GM12878 (cell line): ENCODE measurements around the gene BCAS2. TPM values are rescaled to one million over a fixed set of nuclear protein-coding genes. Genes with fewer than 3 reads are reported as not detected.

ENCODE experiments used
- ATAC-seq: fragments of 200-7000 bp; cut with Tn5 transposase; 3 replicates; pipeline ENCODE4 v1.9.1; 2020; ENCODE audit warnings: mild to moderate bottlenecking, moderate library complexity
- BruUV-seq: library from RNA; stranded (reverse); fragments of 400-500 nt; replicated peaks from 2 replicates; lab custom pipeline; 2021; lab: Mats Ljungman, UMichigan
- CTCF ChIA-PET: fragments of 300-600 bp; sonication (Branson Sonifier 250); formaldehyde crosslinking; extraction: SDS; loops from one replicate; lab custom pipeline; 2021; ENCODE audit warnings: inconsistent platforms; lab: Yijun Ruan, JAX
- POLR2A ChIA-PET: fragments of 350-600 bp; formaldehyde crosslinking; extraction: SDS; loops from one replicate; lab custom pipeline; 2021; ENCODE audit warnings: inconsistent platforms; lab: Charles Lee
- RAD21 ChIA-PET: fragments of 300-600 bp; sonication (Branson Sonifier 250); formaldehyde crosslinking; loops from one replicate; lab custom pipeline; 2023; ENCODE audit warnings: antibody characterized with exemption; ENCODE audit not compliant: unreplicated experiment; lab: Charles Lee
- SMC1A ChIA-PET: fragments of 300-600 bp; sonication (Branson Sonifier 250); formaldehyde crosslinking; loops from one replicate; lab custom pipeline; 2023; ENCODE audit not compliant: unreplicated experiment, uncharacterized antibody; lab: Charles Lee
- DNase-seq: peaks from one replicate; pipeline ENCODE4 v3.0.0-alpha.2; 2011; ENCODE audit warnings: low read depth, low spot score
- FAIRE-seq: peaks from 3 replicates; lab custom pipeline; 2011; peaks lifted over from hg19 to GRCh38; lab: Jason Lieb, UNC
- H2AFZ ChIP-seq: 2 replicates; pipeline ENCODE4 v1.6.0; 2011; ENCODE audit warnings: low read depth, low read length, control low read depth; ENCODE audit not compliant: control insufficient read depth
- H3K27ac ChIP-seq: 2 replicates; pipeline ENCODE4 v1.5.1; 2011; ENCODE audit warnings: control low read depth; ENCODE audit not compliant: control insufficient read depth, insufficient read depth
- H3K27me3 ChIP-seq, 2 experiments: replicated peaks in 1 of 2; 2 replicates each; pipeline versions ENCODE4 v1.6.0 to v1.6.1; 2011; ENCODE audit warnings: low read length in 1 of 2; ENCODE audit not compliant: control insufficient read depth in 2 of 2, insufficient read depth in 2 of 2
- H3K36me3 ChIP-seq, 2 experiments: 2 replicates each; pipeline ENCODE4 v1.5.1; 2011; ENCODE audit warnings: low read length in 1 of 2; ENCODE audit not compliant: control insufficient read depth in 2 of 2, insufficient read depth in 2 of 2
- H3K4me1 ChIP-seq: 2 replicates; pipeline ENCODE4 v1.6.1; 2011; ENCODE audit warnings: mild to moderate bottlenecking, low read length, moderate library complexity, mixed read lengths; ENCODE audit not compliant: control insufficient read depth, insufficient read depth
- H3K4me2 ChIP-seq: 2 replicates; pipeline ENCODE4 v1.6.0; 2011; ENCODE audit warnings: control low read depth; ENCODE audit not compliant: control insufficient read depth, insufficient read depth
- H3K4me3 ChIP-seq: fragments of 200-600 bp; sonication (generic); 2 replicates; pipeline ENCODE4 v1.5.1; 2016
- H3K79me2 ChIP-seq: 2 replicates; pipeline ENCODE4 v1.6.0; 2011; ENCODE audit warnings: low read length; ENCODE audit not compliant: control insufficient read depth, insufficient read depth
- H3K9ac ChIP-seq: 2 replicates; pipeline ENCODE4 v1.8.0; 2011; ENCODE audit warnings: low read length, control low read depth, mixed read lengths; ENCODE audit not compliant: control insufficient read depth, insufficient read depth
- H3K9me3 ChIP-seq: replicated peaks from 3 replicates; pipeline ENCODE4 v1.5.1; 2011; ENCODE audit warnings: mild to moderate bottlenecking, low read length; ENCODE audit not compliant: control insufficient read depth, insufficient read depth
- H4K20me1 ChIP-seq: 2 replicates; pipeline ENCODE4 v1.6.0; 2011; ENCODE audit not compliant: control insufficient read depth, insufficient read depth
- CHD2 ChIP-seq: IDR thresholded peaks from 2 replicates; pipeline ENCODE4 v1.6.1; 2011; ENCODE audit warnings: low read depth, low read length, improper control_type of control experiment, borderline replicate concordance
- CREM ChIP-seq: IDR thresholded peaks from 2 replicates; pipeline ENCODE4 v1.6.1; 2014; ENCODE audit warnings: antibody characterized with exemption, low read depth
- EED ChIP-seq: sonication (generic); IDR thresholded peaks from 2 replicates; pipeline ENCODE4 v1.6.1; 2016; ENCODE audit warnings: antibody characterized with exemption, low read depth
- FOS ChIP-seq: IDR thresholded peaks from 3 replicates; pipeline ENCODE4 v1.6.1; 2011; ENCODE audit warnings: borderline replicate concordance; ENCODE audit not compliant: insufficient read length; ENCODE audit errors: extremely low read depth
- IKZF1 ChIP-seq: fragments of 450-650 bp; conservative IDR thresholded peaks from 2 replicates; pipeline ENCODE4 v1.6.1; 2017; ENCODE audit warnings: antibody characterized with exemption, mild to moderate bottlenecking
- IRF4 ChIP-seq: IDR thresholded peaks from 2 replicates; pipeline ENCODE4 v1.6.1; 2011; ENCODE audit warnings: low read depth, low read length
- MEF2B ChIP-seq: fragments of 450-650 bp; IDR thresholded peaks from 2 replicates; pipeline ENCODE4 v1.6.1; 2018; ENCODE audit warnings: mild to moderate bottlenecking, moderate library complexity; ENCODE audit not compliant: partially characterized antibody, poor library complexity, severe bottlenecking
- PAX5 ChIP-seq: IDR thresholded peaks from 2 replicates; pipeline ENCODE4 v1.6.1; 2011; ENCODE audit warnings: low read depth, low read length, borderline replicate concordance
- SMC3 ChIP-seq: IDR thresholded peaks from 2 replicates; pipeline ENCODE4 v1.6.1; 2011; ENCODE audit warnings: low read length, improper control_type of control experiment, borderline replicate concordance
- STAT3 ChIP-seq: IDR thresholded peaks from 2 replicates; pipeline ENCODE4 v1.6.1; 2011; ENCODE audit warnings: low read depth, low read length, improper control_type of control experiment
- TARDBP ChIP-seq: IDR thresholded peaks from 2 replicates; pipeline ENCODE4 v1.6.1; 2016; ENCODE audit warnings: borderline replicate concordance
- ZNF207 ChIP-seq: fragments of 450-650 bp; IDR thresholded peaks from 2 replicates; pipeline ENCODE4 v1.6.1; 2014; ENCODE audit warnings: antibody characterized with exemption, mild to moderate bottlenecking, borderline replicate concordance
- ZNF217 ChIP-seq: fragments of 450-650 bp; IDR thresholded peaks from 2 replicates; pipeline ENCODE4 v1.6.1; 2017; ENCODE audit warnings: antibody characterized with exemption, mild to moderate bottlenecking
- WGBS: methylation state at CpG from one replicate; pipeline ENCODE4 v1.1.6; 2016; ENCODE audit warnings: low lambda C conversion rate; ENCODE audit not compliant: insufficient replicate concordance, insufficient coverage; ENCODE audit errors: missing lambda C conversion rate; 5-methylcytosine and 5-hydroxymethylcytosine counted together
- in situ Hi-C: fragments of 300-500 bp; cut with MboI; formaldehyde crosslinking; loops from 9 replicates; pipeline ENCODE4 v1.14.3; 2018; ENCODE audit warnings: mixed read lengths
- intact Hi-C: fragments of 100-400 bp; cut with micrococcal nuclease; formaldehyde crosslinking; loops from one replicate; pipeline ENCODE4 v1.14.2; 2022; ENCODE audit not compliant: unreplicated experiment
- polyA plus RNA-seq, 11 experiments: library from polyadenylated mRNA; depleted of rRNA in 4 of 11; unstranded in 6 of 11; stranded (reverse) in 5 of 11; fragments of >200 nt; fragmentation: Nextera tagmentation in 4 of 11; fragmentation: Illumina TruSeq in 1 of 11; extraction: Ambion mirVana in 4 of 11; extraction: Trizol in 1 of 11; gene quantifications; 1 replicate in 1 of 11; 2 replicates in 10 of 11; pipeline versions ENCODE4 v1.2.1 to v1.2.3, GENCODE V29; 2011 to 2016; ENCODE audit warnings: inconsistent platforms in 2 of 11, missing spikeins in 2 of 11, low read depth in 1 of 11
- total RNA-seq, 4 experiments: library from RNA; depleted of rRNA in 3 of 4; stranded (reverse); fragments of >200 nt in 3 of 4; fragmentation: Illumina TruSeq in 1 of 4; extraction: Trizol in 1 of 4; gene quantifications; 2 replicates each; pipeline versions ENCODE4 v1.2.1 to v1.2.3, GENCODE V29; 2013 to 2021

Gene BCAS2
- total and polyA plus RNA-seq, 10 of the 15 experiments (the other 5 are each of a cell fraction or from before 2014, with no cell fraction given): 37.3 to 129 (median 60.7) TPM

DNA sequence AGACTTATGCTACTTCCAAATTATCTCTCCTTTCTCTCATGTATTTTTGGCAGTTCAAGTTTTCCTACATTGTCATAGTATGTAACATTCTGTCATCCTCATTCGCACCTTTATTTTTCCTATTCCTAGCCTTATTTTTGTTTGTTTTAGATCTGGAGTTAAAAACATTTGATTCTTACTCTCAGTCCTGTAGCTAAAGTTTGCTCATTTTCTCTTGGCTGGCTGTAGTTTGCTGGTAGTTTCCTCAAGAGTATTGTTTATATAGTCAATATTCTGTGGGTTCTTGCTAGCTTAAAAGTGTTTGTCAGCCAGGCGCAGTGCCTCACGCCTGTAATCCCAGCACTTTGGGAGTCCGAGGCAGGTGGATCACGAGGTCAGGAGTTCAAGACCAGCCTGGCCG, 40.6 kb downstream of the BCAS2 start:
- 76% methylated on average over 6 of the region's 6 CpGs for WGBS
- ChIA-PET POLR2A (no interaction called here), CTCF (no interaction called here), RAD21 (no interaction called here), SMC1A (interaction anchor here (0.8 kb wide), 1 partner anchor 20 kb away, joined by 3 read pairs; no protein-coding TSS in a partner anchor)
- no peak for TF ChIP-seq IKZF1
- TF ChIP-seq CREM: no peak
- no peak for TF ChIP-seq CHD2
- no peak for TF ChIP-seq EED
- no peak for TF ChIP-seq ZNF217
- TF ChIP-seq ZNF207: no peak
- no peak for TF ChIP-seq PAX5
- TF ChIP-seq FOS: no peak
- TF ChIP-seq TARDBP: no peak
- TF ChIP-seq STAT3: no peak
- no peak for TF ChIP-seq IRF4
- no peak for TF ChIP-seq SMC3
- no peak for TF ChIP-seq MEF2B
- no peak overlapping the region for H3K9ac ChIP-seq
- H3K27me3 ChIP-seq: no peaks in the 10 kb centered on the region
- no peak overlapping the region for H3K27ac ChIP-seq
- no peaks in the 10 kb centered on the region for H3K79me2 ChIP-seq
- FAIRE-seq (no peak), ATAC-seq (no peak), DNase-seq (no peak)
- no TSS peak for BruUV-seq
- H3K9me3 ChIP-seq: no peaks in the 10 kb centered on the region
- H2AFZ ChIP-seq: no peak overlapping the region
- H3K4me3 ChIP-seq: no peak overlapping the region
- no peak overlapping the region for H3K4me2 ChIP-seq
- in situ Hi-C loops: no loop called here
- H3K36me3 ChIP-seq: no peaks in the 10 kb centered on the region
- intact Hi-C loops: no loop called here
- H3K4me1 ChIP-seq: no peaks in the 10 kb centered on the region
- no peaks in the 10 kb centered on the region for H4K20me1 ChIP-seq
